ENCODE data around the gene PDS5B. TPM values are rescaled to one million over a fixed set of nuclear protein-coding genes. Genes with fewer than 3 reads are reported as not detected.
"Not testable (repeated sequence)": the region's sequence is repeated elsewhere in the genome, so short reads cannot be mapped to it uniquely, and the experiment has no call there.

PDS5B gene
- total RNA-seq (2014; rRNA removed; shearing (Covaris generic)): 11.0 and 18.0 TPM in 2 replicates

- DNase-seq (ENCODE audit: low spot score): peak; percentile 82
These were observed at the start of gene PDS5B for GRCh38 chr13:32586080-32586900. Gene PDS5B (plus strand): TSS chr13:32586452. CDS start chr13:32648773, 62,321 bp downstream.

GRCh38 chr13:32537580-32538142, 48.6 kb upstream of the PDS5B start:
- DNase-seq (ENCODE audit: low spot score): no peak

- no peak for DNase-seq (ENCODE audit: low spot score)
These were observed 48.1 kb upstream of the PDS5B start for GRCh38 chr13:32538143-32538620.

GRCh38 chr13:32538621-32539246, 47.5 kb upstream of the PDS5B start, which contains the start of gene N4BP2L2:
Gene N4BP2L2 (minus strand): TSS chr13:32538795. CDS start chr13:32537027, 1,768 bp downstream.
- peak; percentile 93 for DNase-seq (ENCODE audit: low spot score)

- DNase-seq (ENCODE audit: low spot score): no peak
These were observed 44.0 kb upstream of the PDS5B start for GRCh38 chr13:32542221-32542620.

GRCh38 chr13:32545083-32545482, 41.2 kb upstream of the PDS5B start:
- no peak for DNase-seq (ENCODE audit: low spot score)

GRCh38 chr13:32548837-32549236, 37.4 kb upstream of the PDS5B start:
- DNase-seq (ENCODE audit: low spot score): no peak

GRCh38 chr13:32549788-32550187, 36.5 kb upstream of the PDS5B start:
- no peak for DNase-seq (ENCODE audit: low spot score)

GRCh38 chr13:32553720-32554119, 32.5 kb upstream of the PDS5B start:
- DNase-seq (ENCODE audit: low spot score): no peak

- no peak for DNase-seq (ENCODE audit: low spot score)
These were observed 30.6 kb upstream of the PDS5B start for GRCh38 chr13:32555613-32556012.

- not testable (repeated sequence) for DNase-seq (ENCODE audit: low spot score)
These were observed 25.4 kb upstream of the PDS5B start for GRCh38 chr13:32560842-32561241.

- not testable (repeated sequence) for DNase-seq (ENCODE audit: low spot score)
These were observed 10.6 kb upstream of the PDS5B start for GRCh38 chr13:32575687-32576086.

- DNase-seq (ENCODE audit: low spot score): no peak
These were observed 9.2 kb upstream of the PDS5B start for GRCh38 chr13:32577032-32577431.

GRCh38 chr13:32581177-32581786, 5.0 kb upstream of the PDS5B start:
- DNase-seq (ENCODE audit: low spot score): no peak

GRCh38 chr13:32582281-32582680, 4.0 kb upstream of the PDS5B start:
- no peak for DNase-seq (ENCODE audit: low spot score)

GRCh38 chr13:32582991-32583390, 3.3 kb upstream of the PDS5B start:
- DNase-seq (ENCODE audit: low spot score): no peak

- peak; percentile 5 for DNase-seq (ENCODE audit: low spot score)
These were observed 637 bp upstream of the PDS5B start for GRCh38 chr13:32585550-32586079.

- DNase-seq (ENCODE audit: low spot score): peak; percentile 13
These were observed 959 bp downstream of the PDS5B start for GRCh38 chr13:32587011-32587810.

GRCh38 chr13:32587811-32588170, 1.5 kb downstream of the PDS5B start:
- DNase-seq (ENCODE audit: low spot score): peak; percentile 5

- no peak for DNase-seq (ENCODE audit: low spot score)
These were observed 2.5 kb downstream of the PDS5B start for GRCh38 chr13:32588736-32589135.

- no peak for DNase-seq (ENCODE audit: low spot score)
These were observed 3.2 kb downstream of the PDS5B start for GRCh38 chr13:32589471-32589870.
